Smooth muscle cell (in vitro differentiated cells): ENCODE data around the gene ADAMTS3. TPM values are rescaled to one million over a fixed set of nuclear protein-coding genes. Genes with fewer than 3 reads are reported as not detected.

ENCODE experiments used
- DNase-seq: peaks from one replicate; lab custom pipeline; 2025; ENCODE audit not compliant: unreplicated experiment; lab: John Stamatoyannopoulos, UW
- H2AFZ ChIP-seq: fragments of 200-600 bp; sonication (generic); 2 replicates; pipeline ENCODE4 v1.6.0; 2016; ENCODE audit warnings: antibody characterized with exemption, low read depth, mild to moderate bottlenecking
- H3F3A ChIP-seq: fragments of 200-600 bp; sonication (generic); 2 replicates; pipeline ENCODE4 v1.6.0; 2017; ENCODE audit warnings: antibody characterized with exemption, low read depth
- H3K27ac ChIP-seq: fragments of 200-600 bp; sonication (generic); 2 replicates; pipeline ENCODE4 v1.5.1; 2016; ENCODE audit warnings: low read depth, mild to moderate bottlenecking
- H3K27me3 ChIP-seq: fragments of 200-600 bp; sonication (generic); 2 replicates; pipeline ENCODE4 v1.6.1; 2016; ENCODE audit warnings: low read depth, mild to moderate bottlenecking
- H3K36me3 ChIP-seq: fragments of 200-600 bp; sonication (generic); 2 replicates; pipeline ENCODE4 v1.5.1; 2016; ENCODE audit warnings: low read depth
- H3K4me1 ChIP-seq: fragments of 200-600 bp; sonication (generic); 2 replicates; pipeline ENCODE4 v1.5.1; 2016; ENCODE audit warnings: low read depth
- H3K4me2 ChIP-seq: fragments of 200-600 bp; sonication (generic); 2 replicates; pipeline ENCODE4 v1.6.0; 2016; ENCODE audit warnings: mild to moderate bottlenecking
- H3K4me3 ChIP-seq: fragments of 200-600 bp; sonication (generic); 2 replicates; pipeline ENCODE4 v1.5.1; 2016; ENCODE audit warnings: mild to moderate bottlenecking
- H3K79me2 ChIP-seq: fragments of 200-600 bp; sonication (generic); 2 replicates; pipeline ENCODE4 v1.6.0; 2016; ENCODE audit warnings: low read depth, mild to moderate bottlenecking
- H3K9ac ChIP-seq: fragments of 200-600 bp; sonication (generic); 2 replicates; pipeline ENCODE4 v1.6.0; 2016; ENCODE audit warnings: low read depth
- H3K9me3 ChIP-seq: fragments of 200-600 bp; sonication (generic); replicated peaks from 2 replicates; pipeline ENCODE4 v1.5.1; 2016; ENCODE audit warnings: low read depth
- H4K20me1 ChIP-seq: fragments of 200-600 bp; sonication (generic); 2 replicates; pipeline ENCODE4 v1.6.0; 2016; ENCODE audit warnings: low read depth
- CTCF ChIP-seq: fragments of 200-600 bp; sonication (generic); IDR thresholded peaks from 2 replicates; pipeline ENCODE4 v1.5.1; 2017; ENCODE audit warnings: borderline replicate concordance, mild to moderate bottlenecking, antibody characterized with exemption; ENCODE audit not compliant: insufficient read depth, poor library complexity, severe bottlenecking
- WGBS: methylation state at CpG from one replicate; pipeline ENCODE4 v1.1.7; 2016; ENCODE audit warnings: low lambda C conversion rate; 5-methylcytosine and 5-hydroxymethylcytosine counted together
- polyA plus RNA-seq: library from polyadenylated mRNA; unstranded; fragments of >200 nt; fragmentation: Nextera tagmentation; extraction: Ambion mirVana; gene quantifications from 2 replicates; pipeline ENCODE4 v1.2.1, GENCODE V29; 2016
- total RNA-seq: library from RNA; depleted of rRNA; stranded (reverse); fragments of >200 nt; gene quantifications from 2 replicates; pipeline ENCODE4 v1.2.3, GENCODE V29; 2014

The ADAMTS3 gene
- total and polyA plus RNA-seq, 2 experiments from 2014 or later: 0.15 to 2.2 TPM

- no peak overlapping the region for H3K4me3 ChIP-seq
- no peaks in the 10 kb centered on the region for H3K27me3 ChIP-seq
- H2AFZ ChIP-seq: no peak overlapping the region
- DNase-seq: no peak
- no peaks in the 10 kb centered on the region for H3F3A ChIP-seq
- no peaks in the 10 kb centered on the region for H3K36me3 ChIP-seq
- H3K9ac ChIP-seq: no peak overlapping the region
- no peak for TF ChIP-seq CTCF
- H3K4me2 ChIP-seq: no peak overlapping the region
- WGBS: 86% methylated on average over 3 of the region's 3 CpGs
- no peak overlapping the region for H3K27ac ChIP-seq
- no peaks in the 10 kb centered on the region for H4K20me1 ChIP-seq
- no peaks in the 10 kb centered on the region for H3K4me1 ChIP-seq
- H3K9me3 ChIP-seq: no peaks in the 10 kb centered on the region
- no peaks in the 10 kb centered on the region for H3K79me2 ChIP-seq
Measured at GRCh38 chr4:72274251-72274650, 294.8 kb downstream of the ADAMTS3 start.

GRCh38 chr4:72255269-72255668 lies 313.8 kb downstream of the ADAMTS3 start:
- no peak for TF ChIP-seq CTCF
- no peaks in the 10 kb centered on the region for H3K9me3 ChIP-seq
- 82% methylated on average over 1 of the region's 1 CpG for WGBS
- H3K27ac ChIP-seq: no peak overlapping the region
- H3K9ac ChIP-seq: no peak overlapping the region
- no peaks in the 10 kb centered on the region for H3K79me2 ChIP-seq
- no peak for DNase-seq
- no peaks in the 10 kb centered on the region for H3K27me3 ChIP-seq
- H3K4me1 ChIP-seq: no peaks in the 10 kb centered on the region
- H3K4me3 ChIP-seq: no peak overlapping the region
- no peaks in the 10 kb centered on the region for H3K36me3 ChIP-seq
- H3F3A ChIP-seq: no peaks in the 10 kb centered on the region
- no peak overlapping the region for H3K4me2 ChIP-seq
- no peak overlapping the region for H2AFZ ChIP-seq
- no peaks in the 10 kb centered on the region for H4K20me1 ChIP-seq

DNA sequence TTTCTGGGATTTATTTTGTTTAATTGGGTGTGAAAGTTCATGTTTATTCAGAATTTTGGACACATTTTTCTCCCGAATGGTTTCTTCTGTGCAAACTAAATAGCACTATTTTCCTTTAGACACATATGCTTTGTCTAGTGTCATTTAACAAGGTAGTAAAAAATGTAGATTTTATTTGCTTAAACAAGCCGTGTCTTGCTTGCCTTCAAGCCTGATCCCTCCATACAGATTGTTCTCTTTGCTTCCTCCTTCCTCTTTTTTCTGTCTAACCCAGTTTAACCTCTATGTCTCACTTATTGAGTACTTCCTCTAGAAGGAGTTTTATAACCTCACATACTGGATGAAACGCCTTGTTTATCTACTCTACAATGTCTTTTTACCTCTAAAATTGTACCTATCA lies 325.4 kb downstream of the ADAMTS3 start:
- DNase-seq: no peak
- Histone ChIP-seq H3F3A (no peaks in the 10 kb centered on the region), H3K4me1 (no peaks in the 10 kb centered on the region), H3K4me3 (no peak overlapping the region), H3K27ac (no peak overlapping the region), H3K27me3 (no peaks in the 10 kb centered on the region), H3K36me3 (no peaks in the 10 kb centered on the region), H3K9ac (no peak overlapping the region), H3K4me2 (no peak overlapping the region), H2AFZ (peak overlapping the region; percentile 18), H4K20me1 (no peaks in the 10 kb centered on the region), H3K9me3 (no peaks in the 10 kb centered on the region), H3K79me2 (no peaks in the 10 kb centered on the region)
- no peak for TF ChIP-seq CTCF
- WGBS: 48% methylated on average over 3 of the region's 3 CpGs

- H3K9me3 ChIP-seq: no peaks in the 10 kb centered on the region
- no peak overlapping the region for H3K4me3 ChIP-seq
- H2AFZ ChIP-seq: no peak overlapping the region
- H3K27ac ChIP-seq: no peak overlapping the region
- H3F3A ChIP-seq: no peaks in the 10 kb centered on the region
- no peaks in the 10 kb centered on the region for H3K4me1 ChIP-seq
- TF ChIP-seq CTCF: no peak
- no peaks in the 10 kb centered on the region for H3K79me2 ChIP-seq
- no peak for DNase-seq
- H3K36me3 ChIP-seq: no peaks in the 10 kb centered on the region
- no peak overlapping the region for H3K4me2 ChIP-seq
- H3K9ac ChIP-seq: no peak overlapping the region
- no peaks in the 10 kb centered on the region for H3K27me3 ChIP-seq
- H4K20me1 ChIP-seq: no peaks in the 10 kb centered on the region
Measured at GRCh38 chr4:72239487-72240116, 329.4 kb downstream of the ADAMTS3 start.
